ENCODE measurements around the gene TTYH3.
"Not testable (repeated sequence)": the region's sequence is repeated elsewhere in the genome, so short reads cannot be mapped to it uniquely, and the experiment has no call there.

- not testable (repeated sequence) for TF ChIP-seq POLR2A (IDR thresholded peaks at IDR 0.05; ENCODE audit: low read length); GATA1 (IDR thresholded peaks at IDR 0.05; ENCODE audit: low read depth, low read length)
Measured at GRCh38 chr7:2693420-2694121, 61.8 kb downstream of the TTYH3 start.

Data from erythroblast (primary cell).